Endothelial cell of umbilical vein (primary cell): ENCODE data around the gene PSMA3. TPM values are rescaled to one million over a fixed set of nuclear protein-coding genes. Genes with fewer than 3 reads are reported as not detected.
A peak's percentile ranks its signal among the peaks of the same experiment; 100 is the strongest.

Experiments used
- BruUV-seq: library from RNA; stranded (reverse); fragments of 400-500 nt; replicated peaks from 2 replicates; lab custom pipeline; 2021; lab: Mats Ljungman, UMichigan
- CTCF ChIA-PET: fragments of 300-600, 350-600 bp; sonication (Branson Sonifier 250); formaldehyde crosslinking; loops from one replicate; lab custom pipeline; 2021; ENCODE audit warnings: antibody characterized with exemption, inconsistent platforms; lab: Charles Lee
- POLR2A ChIA-PET: fragments of 300-600, 350-600 bp; sonication (Branson Sonifier 250); formaldehyde crosslinking; loops from one replicate; lab custom pipeline; 2021; ENCODE audit warnings: antibody characterized with exemption, inconsistent platforms; lab: Charles Lee
- DNase-seq: peaks from one replicate; pipeline ENCODE4 v3.0.0-alpha.2; 2011; ENCODE audit warnings: low read depth, low spot score
- FAIRE-seq: peaks from 2 replicates; lab custom pipeline; 2011; peaks lifted over from hg19 to GRCh38; lab: Jason Lieb, UNC
- H2AFZ ChIP-seq: 2 replicates; pipeline ENCODE4 v1.6.0; 2012; ENCODE audit warnings: low read depth, low read length, control low read depth, inconsistent platforms
- H3K27ac ChIP-seq: 2 replicates; pipeline ENCODE4 v1.5.1; 2011; ENCODE audit warnings: low read depth, mild to moderate bottlenecking, control low read depth, low read length, moderate library complexity; ENCODE audit not compliant: insufficient read depth
- H3K27me3 ChIP-seq, 2 experiments: 2 replicates each; pipeline versions ENCODE4 v1.6.0 to v1.6.1; 2011; ENCODE audit warnings: low read length in 2 of 2, mixed read lengths in 1 of 2; ENCODE audit not compliant: control insufficient read depth in 2 of 2, insufficient read depth in 2 of 2
- H3K36me3 ChIP-seq, 2 experiments: 2 replicates in 1 of 2; 3 replicates in 1 of 2; pipeline ENCODE4 v1.5.1; 2011; ENCODE audit warnings: low read length in 2 of 2, mild to moderate bottlenecking in 1 of 2, moderate library complexity in 1 of 2; ENCODE audit not compliant: control insufficient read depth in 2 of 2, insufficient read depth in 2 of 2; ENCODE audit errors: extremely low read depth in 1 of 2
- H3K4me1 ChIP-seq: 3 replicates; pipeline ENCODE4 v1.5.1; 2011; ENCODE audit warnings: mild to moderate bottlenecking, low read length; ENCODE audit not compliant: control insufficient read depth, insufficient read depth; ENCODE audit errors: extremely low read depth
- H3K4me2 ChIP-seq: 2 replicates; pipeline ENCODE4 v1.6.1; 2011; ENCODE audit warnings: low read length, control low read depth, mixed read lengths; ENCODE audit not compliant: insufficient read depth
- H3K4me3 ChIP-seq, 3 experiments: fragments of 200-600 bp in 1 of 3; sonication (generic), shearing (Covaris generic) in 1 of 3; replicated peaks in 1 of 3; 2 replicates each; pipeline ENCODE4 v1.5.1; 2011 to 2016; ENCODE audit warnings: control low read depth in 3 of 3, low read length in 3 of 3, mild to moderate bottlenecking in 2 of 3, inconsistent platforms in 1 of 3, low read depth in 1 of 3, moderate library complexity in 1 of 3; ENCODE audit not compliant: insufficient read depth in 1 of 3
- H3K79me2 ChIP-seq: 2 replicates; pipeline ENCODE4 v1.6.0; 2012; ENCODE audit warnings: low read length, inconsistent platforms; ENCODE audit not compliant: control insufficient read depth, insufficient read depth
- H3K9ac ChIP-seq: replicated peaks from 2 replicates; pipeline ENCODE3; 2011; ENCODE audit warnings: low read length, control low read depth; ENCODE audit not compliant: insufficient read depth; ENCODE audit errors: extremely low read depth
- H3K9me1 ChIP-seq: replicated peaks from 3 replicates; pipeline ENCODE4 v1.6.0; 2011; ENCODE audit warnings: mild to moderate bottlenecking, low read length; ENCODE audit not compliant: control insufficient read depth, insufficient read depth; ENCODE audit errors: extremely low read depth
- H3K9me3 ChIP-seq: replicated peaks from 2 replicates; pipeline ENCODE4 v1.5.1; 2012; ENCODE audit warnings: low read length, inconsistent platforms; ENCODE audit not compliant: control insufficient read depth, insufficient read depth
- H4K20me1 ChIP-seq: replicated peaks from 2 replicates; pipeline ENCODE3; 2011; ENCODE audit warnings: mild to moderate bottlenecking, low read length; ENCODE audit not compliant: control insufficient read depth, insufficient read depth; ENCODE audit errors: extremely low read depth
- CTCF ChIP-seq, 2 donors: IDR thresholded peaks; 1 replicate in 1 of 2; 2 replicates in 1 of 2; pipeline ENCODE4 v1.5.1; 2011; ENCODE audit warnings: low read length in 2 of 2, mild to moderate bottlenecking in 2 of 2, moderate library complexity in 2 of 2, control low read depth in 1 of 2, inconsistent platforms in 1 of 2, low read depth in 1 of 2; ENCODE audit not compliant: insufficient read depth in 1 of 2; ENCODE audit errors: extremely low read depth in 1 of 2
- EZH2 ChIP-seq: IDR thresholded peaks from 2 replicates; pipeline ENCODE4 v1.6.1; 2012; ENCODE audit warnings: borderline replicate concordance, low read depth, mild to moderate bottlenecking, moderate library complexity, low read length, inconsistent platforms; ENCODE audit not compliant: severe bottlenecking
- FOS ChIP-seq: IDR thresholded peaks from 2 replicates; pipeline ENCODE4 v1.6.1; 2011; ENCODE audit warnings: mild to moderate bottlenecking, low read length, moderate library complexity, borderline replicate concordance; ENCODE audit not compliant: insufficient read depth
- GATA2 ChIP-seq: IDR thresholded peaks from 2 replicates; pipeline ENCODE4 v1.7.0; 2011; ENCODE audit warnings: low read depth, mild to moderate bottlenecking, moderate library complexity, mixed read lengths, low read length; ENCODE audit not compliant: insufficient read length, insufficient read depth
- JUN ChIP-seq: IDR thresholded peaks from 2 replicates; pipeline ENCODE4 v1.6.1; 2011; ENCODE audit warnings: borderline replicate concordance, low read depth; ENCODE audit not compliant: insufficient read length, insufficient read depth
- MAX ChIP-seq: IDR thresholded peaks from 2 replicates; pipeline ENCODE4 v1.6.1; 2011; ENCODE audit not compliant: insufficient read depth, insufficient read length
- MYC ChIP-seq: IDR thresholded peaks from one replicate; pipeline ENCODE4 v1.6.1; 2011; ENCODE audit warnings: mild to moderate bottlenecking, low read depth, low read length
- POLR2A ChIP-seq: IDR thresholded peaks from 2 replicates; pipeline ENCODE4 v1.6.1; 2012; ENCODE audit warnings: low read depth, mild to moderate bottlenecking, control low read depth, low read length
- POLR2AphosphoS5 ChIP-seq: IDR thresholded peaks from 2 replicates; pipeline ENCODE4 v1.6.1; 2012; ENCODE audit warnings: low read depth, mild to moderate bottlenecking, control low read depth, low read length, moderate library complexity; ENCODE audit not compliant: insufficient read depth
- dilution Hi-C: fragments of 300-500 bp; cut with MboI; formaldehyde crosslinking; loops from one replicate; pipeline ENCODE4 v1.15.0; 2019; ENCODE audit warnings: low sequenced_read_pairs; ENCODE audit not compliant: extremely low pct_ligation_motif_present
- intact Hi-C: fragments of 100-400 bp; cut with micrococcal nuclease; formaldehyde crosslinking; loops from one replicate; pipeline ENCODE4 v1.10.0; 2022
- polyA plus RNA-seq, 4 experiments: library from polyadenylated mRNA; depleted of rRNA in 3 of 4; stranded (reverse) in 3 of 4; unstranded in 1 of 4; fragments of >200 nt; gene quantifications; 2 replicates each; pipeline versions ENCODE4 v1.2.1 to v1.2.3, GENCODE V29; 2011 to 2012; ENCODE audit warnings: missing spikeins in 1 of 4
- total RNA-seq: library from RNA; stranded (reverse); gene quantifications from 2 replicates; pipeline ENCODE4 v1.2.3, GENCODE V29; 2021

Gene PSMA3
- total and polyA plus RNA-seq, 2 donors (not counting 3 experiments of a cell fraction or from before 2014, with no cell fraction given): 240 to 297 TPM

GRCh38 chr14:58297762-58298476, 53.3 kb downstream of the PSMA3 start:
- dilution Hi-C loops: no loop called here
- peak overlapping the region; percentile 90 for H3K27ac ChIP-seq
- H3K36me3 ChIP-seq: peaks cover 3 to 10% of the 10 kb centered on the region in 2 experiments
- H3K4me3 ChIP-seq: peak overlapping the region; percentile 91 to 97 (median 92)
- POLR2A ChIA-PET: interaction anchor here (0.6 to 1.8 kb wide), 10 partner anchors 9 to 129 kb away, joined by 3 to 9 read pairs (median 5); partner anchors contain the start of genes ACTR10, KIAA0586, PSMA3 and TIMM9
- no peaks in the 10 kb centered on the region for H3K9me1 ChIP-seq
- peak overlapping the region; percentile 91 for H3K9ac ChIP-seq
- peak; percentile 100 for DNase-seq
- no peaks in the 10 kb centered on the region for H3K9me3 ChIP-seq
- BruUV-seq: no TSS peak
- intact Hi-C loops: loop anchor here (1.0 to 2.0 kb wide), 5 partner anchors 17 to 129 kb away; partner anchors contain the start of genes KIAA0586, PSMA3, TIMM9 and TOMM20L
- H2AFZ ChIP-seq: peak overlapping the region; percentile 64
- no peaks in the 10 kb centered on the region for H3K27me3 ChIP-seq
- peak overlapping the region; percentile 95 for H3K4me2 ChIP-seq
- peaks cover 52% of the 10 kb centered on the region for H3K79me2 ChIP-seq
- H3K4me1 ChIP-seq: peaks cover 14% of the 10 kb centered on the region
- H4K20me1 ChIP-seq: no peaks in the 10 kb centered on the region
- peak; percentile 98 for FAIRE-seq
- CTCF ChIA-PET: interaction anchor here (0.6 to 2.2 kb wide), 11 partner anchors 10 to 129 kb away, joined by 3 to 12 read pairs (median 4); partner anchors contain the start of genes KIAA0586, TIMM9 and TOMM20L
- TF ChIP-seq JUN: peak; percentile 17
- peak; percentile 58 for TF ChIP-seq POLR2A
- TF ChIP-seq FOS: no peak
- peak; percentile 98 for TF ChIP-seq EZH2
- no peak for TF ChIP-seq GATA2
- no peak for TF ChIP-seq MYC
- TF ChIP-seq POLR2AphosphoS5: peak; percentile 72
- TF ChIP-seq CTCF (IDR thresholded peaks at IDR 0.05; ENCODE audit: extremely low read depth in 1 of 2, insufficient read depth in 1 of 2, low read depth in 1 of 2, low read length in 2 of 2): no peak
- no peak for TF ChIP-seq MAX
